ENCODE data around the gene PTGFR. TPM values are rescaled to one million over a fixed set of nuclear protein-coding genes. Genes with fewer than 3 reads are reported as not detected.

PTGFR gene
- total and polyA plus RNA-seq, 4 donors = 0.05 to 0.67 (median 0.40) TPM

DNA sequence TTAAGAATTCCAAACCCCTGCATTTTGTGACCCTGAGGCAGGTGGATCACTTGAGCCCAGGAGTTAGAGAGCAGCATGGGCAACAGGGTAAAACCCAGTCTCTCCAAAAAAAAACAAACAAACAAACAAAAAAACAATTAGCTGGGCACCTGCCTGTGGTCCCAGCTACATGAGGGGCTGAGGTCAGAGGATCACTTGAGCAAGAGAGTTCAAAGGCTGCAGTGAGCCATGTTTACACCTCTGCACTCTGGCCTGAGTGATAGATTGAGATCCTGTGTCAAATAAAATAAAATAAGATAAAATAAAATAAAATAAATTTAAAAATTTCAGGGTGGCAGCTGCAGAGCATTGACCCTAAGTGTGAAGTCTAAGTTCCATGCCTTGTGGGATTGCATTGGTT, 16.7 kb upstream of the PTGFR start:
- H3K4me3 ChIP-seq (ENCODE audit: low read depth in 1 of 3, low read length in 3 of 3) = no peak overlapping the region
- no peaks in the 10 kb centered on the region for H3K36me3 ChIP-seq (ENCODE audit: control insufficient read depth in 4 of 4, insufficient read depth in 3 of 4, low read depth in 1 of 4, low read length in 3 of 4)
- H3K9ac ChIP-seq (ENCODE audit: low read depth in 1 of 2, low read length in 2 of 2) = no peak overlapping the region
- H3K4me1 ChIP-seq (ENCODE audit: control insufficient read depth in 4 of 4, insufficient read depth in 4 of 4, low read length in 3 of 4) = peaks cover 13 to 42% (median 37%) of the 10 kb centered on the region in 4 donors
- no peaks in the 10 kb centered on the region for H3K9me3 ChIP-seq (ENCODE audit: control insufficient read depth in 4 of 4, low read length in 3 of 4)
- TF ChIP-seq, protein P1, sequence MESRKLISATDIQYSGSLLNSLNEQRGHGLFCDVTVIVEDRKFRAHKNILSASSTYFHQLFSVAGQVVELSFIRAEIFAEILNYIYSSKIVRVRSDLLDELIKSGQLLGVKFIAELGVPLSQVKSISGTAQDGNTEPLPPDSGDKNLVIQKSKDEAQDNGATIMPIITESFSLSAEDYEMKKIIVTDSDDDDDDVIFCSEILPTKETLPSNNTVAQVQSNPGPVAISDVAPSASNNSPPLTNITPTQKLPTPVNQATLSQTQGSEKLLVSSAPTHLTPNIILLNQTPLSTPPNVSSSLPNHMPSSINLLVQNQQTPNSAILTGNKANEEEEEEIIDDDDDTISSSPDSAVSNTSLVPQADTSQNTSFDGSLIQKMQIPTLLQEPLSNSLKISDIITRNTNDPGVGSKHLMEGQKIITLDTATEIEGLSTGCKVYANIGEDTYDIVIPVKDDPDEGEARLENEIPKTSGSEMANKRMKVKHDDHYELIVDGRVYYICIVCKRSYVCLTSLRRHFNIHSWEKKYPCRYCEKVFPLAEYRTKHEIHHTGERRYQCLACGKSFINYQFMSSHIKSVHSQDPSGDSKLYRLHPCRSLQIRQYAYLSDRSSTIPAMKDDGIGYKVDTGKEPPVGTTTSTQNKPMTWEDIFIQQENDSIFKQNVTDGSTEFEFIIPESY (IDR thresholded peaks at IDR 0.05) = no peak
- no peak for TF ChIP-seq TAF1 (conservative IDR thresholded peaks at IDR 0.05)
- TF ChIP-seq, protein P2, sequence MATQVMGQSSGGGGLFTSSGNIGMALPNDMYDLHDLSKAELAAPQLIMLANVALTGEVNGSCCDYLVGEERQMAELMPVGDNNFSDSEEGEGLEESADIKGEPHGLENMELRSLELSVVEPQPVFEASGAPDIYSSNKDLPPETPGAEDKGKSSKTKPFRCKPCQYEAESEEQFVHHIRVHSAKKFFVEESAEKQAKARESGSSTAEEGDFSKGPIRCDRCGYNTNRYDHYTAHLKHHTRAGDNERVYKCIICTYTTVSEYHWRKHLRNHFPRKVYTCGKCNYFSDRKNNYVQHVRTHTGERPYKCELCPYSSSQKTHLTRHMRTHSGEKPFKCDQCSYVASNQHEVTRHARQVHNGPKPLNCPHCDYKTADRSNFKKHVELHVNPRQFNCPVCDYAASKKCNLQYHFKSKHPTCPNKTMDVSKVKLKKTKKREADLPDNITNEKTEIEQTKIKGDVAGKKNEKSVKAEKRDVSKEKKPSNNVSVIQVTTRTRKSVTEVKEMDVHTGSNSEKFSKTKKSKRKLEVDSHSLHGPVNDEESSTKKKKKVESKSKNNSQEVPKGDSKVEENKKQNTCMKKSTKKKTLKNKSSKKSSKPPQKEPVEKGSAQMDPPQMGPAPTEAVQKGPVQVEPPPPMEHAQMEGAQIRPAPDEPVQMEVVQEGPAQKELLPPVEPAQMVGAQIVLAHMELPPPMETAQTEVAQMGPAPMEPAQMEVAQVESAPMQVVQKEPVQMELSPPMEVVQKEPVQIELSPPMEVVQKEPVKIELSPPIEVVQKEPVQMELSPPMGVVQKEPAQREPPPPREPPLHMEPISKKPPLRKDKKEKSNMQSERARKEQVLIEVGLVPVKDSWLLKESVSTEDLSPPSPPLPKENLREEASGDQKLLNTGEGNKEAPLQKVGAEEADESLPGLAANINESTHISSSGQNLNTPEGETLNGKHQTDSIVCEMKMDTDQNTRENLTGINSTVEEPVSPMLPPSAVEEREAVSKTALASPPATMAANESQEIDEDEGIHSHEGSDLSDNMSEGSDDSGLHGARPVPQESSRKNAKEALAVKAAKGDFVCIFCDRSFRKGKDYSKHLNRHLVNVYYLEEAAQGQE (IDR thresholded peaks at IDR 0.05) = no peak
- TF ChIP-seq FOXA1 (IDR thresholded peaks at IDR 0.05) = no peak
- TF ChIP-seq FOXA2 (IDR thresholded peaks at IDR 0.05) = peak; percentile 50
- TF ChIP-seq, protein P3, sequence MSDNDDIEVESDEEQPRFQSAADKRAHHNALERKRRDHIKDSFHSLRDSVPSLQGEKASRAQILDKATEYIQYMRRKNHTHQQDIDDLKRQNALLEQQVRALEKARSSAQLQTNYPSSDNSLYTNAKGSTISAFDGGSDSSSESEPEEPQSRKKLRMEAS (IDR thresholded peaks at IDR 0.05) = peak; percentile 33
- TF ChIP-seq, protein P4, sequence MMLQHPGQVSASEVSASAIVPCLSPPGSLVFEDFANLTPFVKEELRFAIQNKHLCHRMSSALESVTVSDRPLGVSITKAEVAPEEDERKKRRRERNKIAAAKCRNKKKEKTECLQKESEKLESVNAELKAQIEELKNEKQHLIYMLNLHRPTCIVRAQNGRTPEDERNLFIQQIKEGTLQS (IDR thresholded peaks at IDR 0.05) = no peak
- TF ChIP-seq HNF4A (conservative IDR thresholded peaks at IDR 0.05) = peak; percentile 79 to 87
- TF ChIP-seq GABPA (IDR thresholded peaks at IDR 0.05 in 1 of 2, conservative IDR thresholded peaks at IDR 0.05 in 1 of 2) = no peak
- no peak for TF ChIP-seq SP1 (IDR thresholded peaks at IDR 0.05)
- TF ChIP-seq NR2F2 (IDR thresholded peaks at IDR 0.05) = no peak
- TF ChIP-seq EGR1 (IDR thresholded peaks at IDR 0.05; ENCODE audit: low read depth in 2 of 2) = no peak
- TF ChIP-seq JUND (IDR thresholded peaks at IDR 0.05) = peak in 1 of 2 donors; percentile 34
- TF ChIP-seq YY1 (IDR thresholded peaks at IDR 0.05) = peak; percentile 37
- TF ChIP-seq RXRA (IDR thresholded peaks at IDR 0.05) = peak in 1 of 2 donors; percentile 65
- no peak for TF ChIP-seq RAD21 (IDR thresholded peaks at IDR 0.05)
- TF ChIP-seq, protein P5, sequence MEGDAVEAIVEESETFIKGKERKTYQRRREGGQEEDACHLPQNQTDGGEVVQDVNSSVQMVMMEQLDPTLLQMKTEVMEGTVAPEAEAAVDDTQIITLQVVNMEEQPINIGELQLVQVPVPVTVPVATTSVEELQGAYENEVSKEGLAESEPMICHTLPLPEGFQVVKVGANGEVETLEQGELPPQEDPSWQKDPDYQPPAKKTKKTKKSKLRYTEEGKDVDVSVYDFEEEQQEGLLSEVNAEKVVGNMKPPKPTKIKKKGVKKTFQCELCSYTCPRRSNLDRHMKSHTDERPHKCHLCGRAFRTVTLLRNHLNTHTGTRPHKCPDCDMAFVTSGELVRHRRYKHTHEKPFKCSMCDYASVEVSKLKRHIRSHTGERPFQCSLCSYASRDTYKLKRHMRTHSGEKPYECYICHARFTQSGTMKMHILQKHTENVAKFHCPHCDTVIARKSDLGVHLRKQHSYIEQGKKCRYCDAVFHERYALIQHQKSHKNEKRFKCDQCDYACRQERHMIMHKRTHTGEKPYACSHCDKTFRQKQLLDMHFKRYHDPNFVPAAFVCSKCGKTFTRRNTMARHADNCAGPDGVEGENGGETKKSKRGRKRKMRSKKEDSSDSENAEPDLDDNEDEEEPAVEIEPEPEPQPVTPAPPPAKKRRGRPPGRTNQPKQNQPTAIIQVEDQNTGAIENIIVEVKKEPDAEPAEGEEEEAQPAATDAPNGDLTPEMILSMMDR (IDR thresholded peaks at IDR 0.05; ENCODE audit: low read depth, low read length, missing input control) = no peak
- no peak for TF ChIP-seq HNF4G (IDR thresholded peaks at IDR 0.05)
- peak overlapping the region; percentile 63 for H3K27ac ChIP-seq (ENCODE audit: low read depth in 1 of 2, low read length in 2 of 2)
- no peaks in the 10 kb centered on the region for H3K27me3 ChIP-seq (ENCODE audit: control insufficient read depth in 4 of 4, insufficient read depth in 4 of 4, low read length in 3 of 4)
- DNase-seq (ENCODE audit: low spot score) = no peak
